Fibroblast of peridontal ligament (primary cell): ENCODE data around the gene PLAAT4.
"Not testable (repeated sequence)": the region's sequence is repeated elsewhere in the genome, so short reads cannot be mapped to it uniquely, and the experiment has no call there.

Source experiments
- DNase-seq: peaks from one replicate; pipeline ENCODE4 v3.0.0-alpha.2; 2010; ENCODE audit errors: extremely low read depth

Gene PLAAT4

GRCh38 chr11:63572026-63572688, 35.5 kb downstream of the PLAAT4 start:
- DNase-seq, result no peak

- peak; percentile 90 for DNase-seq
Measured at GRCh38 chr11:63573881-63574855, 37.6 kb downstream of the PLAAT4 start.

- DNase-seq, result no peak
Measured at GRCh38 chr11:63574856-63575602, 38.4 kb downstream of the PLAAT4 start.

- DNase-seq, result not testable (repeated sequence)
Measured at GRCh38 chr11:63578882-63579281, 42.3 kb downstream of the PLAAT4 start.

GRCh38 chr11:63581224-63581623, 44.6 kb downstream of the PLAAT4 start:
- not testable (repeated sequence) for DNase-seq

GRCh38 chr11:63583357-63583677, 46.7 kb downstream of the PLAAT4 start:
- no peak for DNase-seq

GRCh38 chr11:63586451-63587166, 50.0 kb downstream of the PLAAT4 start:
- no peak for DNase-seq

- DNase-seq, result no peak
Measured at GRCh38 chr11:63589000-63589399, 52.4 kb downstream of the PLAAT4 start.

GRCh38 chr11:63590024-63590788, 53.6 kb downstream of the PLAAT4 start:
- no peak for DNase-seq

- DNase-seq, result peak; percentile 54
Measured at GRCh38 chr11:63592975-63593395, 56.4 kb downstream of the PLAAT4 start.

- DNase-seq, result peak; percentile 49
Measured at GRCh38 chr11:63595296-63595695, 58.7 kb downstream of the PLAAT4 start.
